Limb (tissue), 2 donors: Measurements from ENCODE around the gene ATG2A.

Experiments
- DNase-seq, 2 donors: peaks; one replicate each; pipeline ENCODE4 v3.0.0-alpha.2; 2016; ENCODE audit errors: extremely low spot score in 2 of 2

Gene ATG2A

GRCh38 chr11:64916775-64917662 lies at the start of gene ATG2A:
Gene ATG2A (minus strand): TSS chr11:64917209. CDS start chr11:64917135, 74 bp downstream.
- peak; percentile 98 to 100 for DNase-seq

- DNase-seq = no peak
Measured at GRCh38 chr11:64963072-64963631, 46.1 kb upstream of the ATG2A start.

GRCh38 chr11:64960719-64961118 lies 43.7 kb upstream of the ATG2A start:
- no peak for DNase-seq

DNA sequence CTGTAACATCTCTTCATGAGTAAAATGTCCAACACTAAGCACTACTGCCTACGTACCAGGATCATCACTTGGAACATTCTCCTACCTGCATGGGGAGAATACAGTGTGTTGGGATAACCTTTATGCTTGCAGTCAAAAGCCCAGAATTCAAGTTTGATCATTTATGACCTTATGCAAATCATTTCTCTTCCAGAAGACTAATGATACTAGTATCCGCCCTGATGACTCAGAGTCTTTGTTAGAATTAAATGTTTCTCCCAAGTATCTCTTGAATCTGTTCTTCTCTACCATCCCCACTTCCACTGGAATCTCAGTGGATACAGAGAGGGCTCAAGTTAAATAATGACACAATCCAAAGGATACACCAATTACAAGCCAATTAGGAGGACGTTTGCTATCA lies 42.5 kb upstream of the ATG2A start:
- DNase-seq = no peak

GRCh38 chr11:64954201-64954600 lies 37.2 kb upstream of the ATG2A start:
- DNase-seq = no peak

DNA sequence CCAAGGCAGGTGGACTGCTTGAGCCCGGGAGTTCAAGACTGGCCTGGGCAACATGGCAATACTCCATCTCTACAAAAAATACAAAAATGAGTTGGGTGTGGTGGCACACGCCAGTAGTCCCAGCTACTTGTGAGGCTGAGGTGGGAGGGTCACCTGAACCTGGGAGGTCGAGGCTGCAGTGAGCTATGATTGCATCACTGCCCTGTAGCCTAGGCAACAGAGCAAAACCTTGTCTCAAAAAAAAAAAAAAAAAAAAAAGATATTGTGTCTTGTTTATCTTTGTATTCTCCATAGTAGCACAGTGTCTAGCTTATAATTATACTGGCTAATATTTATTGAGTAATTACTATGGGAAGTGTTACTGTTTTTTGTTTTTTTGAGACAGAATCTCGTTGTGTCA lies 34.5 kb upstream of the ATG2A start:
- no peak for DNase-seq

GRCh38 chr11:64947208-64947814 lies 30.3 kb upstream of the ATG2A start:
- DNase-seq = no peak

GRCh38 chr11:64936539-64936938 lies 19.5 kb upstream of the ATG2A start:
- no peak for DNase-seq

- DNase-seq = no peak
Measured at GRCh38 chr11:64935359-64936081, 18.5 kb upstream of the ATG2A start, which contains the start of gene GPHA2. Gene GPHA2 (minus strand): TSS chr11:64935893. CDS start chr11:64935460, 433 bp downstream.

- DNase-seq = no peak
Measured at GRCh38 chr11:64934682-64935358, 17.8 kb upstream of the ATG2A start.

- no peak for DNase-seq
Measured at GRCh38 chr11:64933935-64934681, 17.1 kb upstream of the ATG2A start.

DNA sequence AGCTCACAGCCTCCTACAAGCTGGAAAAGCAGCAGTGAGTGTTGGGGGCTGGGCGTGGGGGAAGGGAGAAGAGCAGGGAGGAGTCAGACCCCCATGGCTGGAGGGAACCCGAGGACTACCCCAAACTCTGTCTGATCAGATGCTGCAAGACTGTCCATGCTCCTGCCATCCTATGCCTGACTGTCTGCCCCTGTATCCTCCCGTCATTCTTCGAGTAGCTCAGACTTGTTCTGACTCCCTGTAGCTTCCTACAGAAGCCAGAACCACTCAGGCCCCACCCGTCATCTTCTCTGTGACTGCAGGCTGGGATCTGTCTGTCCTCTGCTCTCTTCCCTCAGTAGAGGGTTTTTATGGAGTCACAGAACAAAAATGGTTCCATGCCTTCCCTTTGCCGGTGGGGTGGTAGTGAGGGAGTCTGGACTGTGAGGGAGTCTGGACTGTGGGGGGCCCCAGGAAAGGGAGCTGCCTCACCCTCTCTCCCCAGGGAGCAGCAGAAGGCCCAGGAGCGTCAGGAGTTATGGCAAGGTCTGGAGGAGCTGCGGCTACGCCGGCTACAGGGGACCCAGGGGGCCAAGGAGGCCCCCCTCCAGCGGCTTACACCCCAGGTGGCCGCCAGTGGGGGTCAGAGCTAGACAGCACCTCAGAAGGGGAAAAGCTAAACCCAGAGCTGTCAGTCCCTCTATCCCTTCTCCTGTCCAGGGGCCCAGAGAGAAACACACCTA lies 16.4 kb upstream of the ATG2A start:
- DNase-seq = no peak

DNA sequence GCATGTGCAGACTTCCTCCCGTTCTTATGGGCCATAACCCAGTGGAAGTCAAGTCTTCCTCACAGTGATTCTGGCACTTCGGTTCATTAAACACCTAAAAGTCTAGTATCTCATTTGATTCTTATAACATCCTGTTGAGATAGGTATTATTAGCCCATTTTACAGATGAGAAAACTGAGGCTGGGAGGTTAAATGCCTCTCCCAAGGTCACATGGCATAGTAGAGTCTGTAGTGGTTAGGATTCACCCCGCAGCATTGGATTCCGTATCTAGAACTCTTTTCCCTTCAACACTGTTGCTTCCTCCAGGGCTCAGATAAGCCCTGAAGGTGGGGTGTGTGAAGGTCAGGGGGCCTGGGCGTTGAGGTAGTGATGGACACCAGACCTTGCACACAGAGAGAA lies 15.3 kb upstream of the ATG2A start:
- no peak for DNase-seq

DNA sequence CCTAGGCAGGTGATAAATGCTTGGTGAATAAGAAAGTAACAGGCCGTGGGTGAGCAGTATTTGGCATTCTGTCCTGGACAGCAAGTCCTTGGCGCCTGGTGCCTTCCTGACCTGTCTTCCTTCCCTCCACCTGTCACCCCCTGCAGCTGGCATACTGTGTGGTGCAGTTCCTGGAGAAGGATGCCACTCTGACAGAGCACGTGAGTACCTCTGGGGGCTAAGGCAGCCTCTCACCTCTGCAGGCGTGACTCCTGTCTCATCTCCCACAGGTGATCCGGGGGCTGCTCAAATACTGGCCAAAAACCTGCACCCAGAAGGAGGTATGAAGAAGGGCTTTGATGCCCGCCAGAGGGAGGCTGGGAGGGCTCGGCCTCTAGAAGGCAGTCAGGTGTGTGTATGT lies 14.3 kb upstream of the ATG2A start:
- DNase-seq = no peak

DNA sequence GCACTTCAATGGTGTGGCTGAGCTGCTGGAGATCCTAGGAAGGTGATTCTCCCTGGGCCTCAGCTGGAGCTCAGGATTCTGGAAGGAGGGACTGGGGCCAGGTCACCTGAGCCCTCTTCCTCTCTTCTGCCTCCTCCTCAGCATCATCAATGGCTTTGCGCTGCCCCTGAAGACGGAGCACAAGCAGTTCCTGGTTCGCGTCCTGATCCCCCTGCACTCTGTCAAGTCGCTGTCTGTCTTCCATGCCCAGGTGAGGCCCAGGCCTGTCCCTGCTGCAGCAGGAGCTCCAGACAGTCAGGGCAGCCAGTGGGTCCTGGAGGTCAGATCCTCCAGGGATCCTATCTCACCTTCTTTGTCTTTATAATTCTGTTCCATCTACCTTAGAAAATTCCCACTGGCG lies 13.3 kb upstream of the ATG2A start:
- no peak for DNase-seq

DNA sequence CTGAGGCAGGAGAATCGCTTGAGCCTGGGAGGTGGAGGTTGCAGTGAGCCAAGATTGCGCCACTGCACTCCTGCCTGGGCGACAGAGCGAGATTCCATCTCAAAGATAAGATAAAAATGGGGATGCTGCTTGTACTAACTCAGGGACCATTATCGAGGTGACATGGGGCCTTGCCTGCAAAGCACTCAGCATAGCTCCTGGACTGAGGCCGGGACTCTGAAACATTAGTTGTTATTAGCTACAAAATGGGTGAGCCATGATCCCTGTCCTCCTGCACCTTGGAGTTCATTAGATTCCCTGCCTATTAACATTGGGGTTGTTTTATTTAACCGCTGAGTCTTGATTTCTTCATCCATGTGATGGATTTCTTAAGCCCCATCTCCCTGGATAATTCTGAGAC lies 12.6 kb upstream of the ATG2A start:
- no peak for DNase-seq

- no peak for DNase-seq
Measured at GRCh38 chr11:64928957-64929356, 11.9 kb upstream of the ATG2A start.

DNA sequence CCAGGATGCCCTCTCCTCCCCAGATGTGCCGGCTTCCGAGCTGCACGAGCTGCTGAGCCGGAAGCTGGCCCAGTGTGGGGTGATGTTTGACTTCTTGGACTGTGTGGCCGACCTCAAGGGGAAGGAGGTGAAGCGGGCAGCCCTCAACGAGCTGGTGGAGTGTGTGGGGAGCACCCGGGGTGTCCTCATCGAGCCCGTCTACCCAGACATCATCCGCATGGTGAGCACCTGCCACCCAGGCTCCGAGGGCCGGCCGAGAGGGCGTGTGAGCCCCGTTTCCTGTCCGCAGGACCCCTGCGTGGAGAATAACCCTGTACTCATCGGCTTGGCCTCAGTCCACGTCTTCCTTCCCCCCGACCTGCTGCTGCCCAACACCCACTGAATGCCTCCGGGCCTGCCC lies 9.7 kb upstream of the ATG2A start:
- no peak for DNase-seq

GRCh38 chr11:64925536-64926436 lies 8.8 kb upstream of the ATG2A start:
- no peak for DNase-seq
